Measurements from ENCODE around the gene PTGES3L.
"Not testable (repeated sequence)": the region's sequence is repeated elsewhere in the genome, so short reads cannot be mapped to it uniquely, and the experiment has no call there.

The PTGES3L gene

GRCh38 chr17:42980274-42980765 lies 440 bp upstream of the PTGES3L start, which contains the start of gene RUNDC1:
Gene RUNDC1 (plus strand): TSS chr17:42980565. CDS start chr17:42980577, 12 bp downstream.
- DNase-seq, result peak; percentile 80

- DNase-seq, result not testable (repeated sequence)
Observed at GRCh38 chr17:42975701-42976100, 4.2 kb downstream of the PTGES3L start.

- DNase-seq, result no peak
Observed at GRCh38 chr17:42975265-42975664, 4.6 kb downstream of the PTGES3L start.

- DNase-seq, result not testable (repeated sequence)
Observed at GRCh38 chr17:42973323-42973722, 6.6 kb downstream of the PTGES3L start.

GRCh38 chr17:42971589-42971988 lies 8.3 kb downstream of the PTGES3L start:
- DNase-seq, result no peak

GRCh38 chr17:42969001-42969581 lies 10.8 kb downstream of the PTGES3L start:
- no peak for DNase-seq

GRCh38 chr17:42967925-42968324 lies 12.0 kb downstream of the PTGES3L start:
- no peak for DNase-seq

GRCh38 chr17:42964161-42964932 lies 15.5 kb downstream of the PTGES3L start, which contains the start of gene AARSD1:
Gene AARSD1 (minus strand): TSS chr17:42964454. CDS start chr17:42964440, 14 bp downstream.
- peak; percentile 88 for DNase-seq

- DNase-seq, result peak; percentile 63
Observed at GRCh38 chr17:42953669-42954068, 26.2 kb downstream of the PTGES3L start.

- DNase-seq, result no peak
Observed at GRCh38 chr17:42950044-42950783, 29.7 kb downstream of the PTGES3L start.

- no peak for DNase-seq
Observed at GRCh38 chr17:42946812-42947211, 33.1 kb downstream of the PTGES3L start.

GRCh38 chr17:42944211-42944610 lies 35.7 kb downstream of the PTGES3L start:
- no peak for DNase-seq

GRCh38 chr17:42937712-42938596 lies 41.9 kb downstream of the PTGES3L start:
- DNase-seq, result peak; percentile 18

- no peak for DNase-seq
Observed at GRCh38 chr17:42929497-42929844, 50.4 kb downstream of the PTGES3L start.

GRCh38 chr17:42928714-42929496 lies 51.0 kb downstream of the PTGES3L start:
- no peak for DNase-seq

- DNase-seq, result no peak
Observed at GRCh38 chr17:42924891-42925290, 55.0 kb downstream of the PTGES3L start.

- DNase-seq, result not testable (repeated sequence)
Observed at GRCh38 chr17:42923472-42923871, 56.4 kb downstream of the PTGES3L start.

GRCh38 chr17:42922294-42922693 lies 57.6 kb downstream of the PTGES3L start:
- DNase-seq, result no peak

- DNase-seq, result peak; percentile 19
Observed at GRCh38 chr17:42920922-42921321, 59.0 kb downstream of the PTGES3L start.

- no peak for DNase-seq
Observed at GRCh38 chr17:42920106-42920900, 59.6 kb downstream of the PTGES3L start.
